Activated T-helper 17 cell treated with anti-CD3 and anti-CD28 coated beads, Interleukin-2, amount 50 U/mL, for 72 hours (primary cell): ENCODE measurements around the gene ZNF280B. TPM values are rescaled to one million over a fixed set of nuclear protein-coding genes. Genes with fewer than 3 reads are reported as not detected.

ENCODE experiments used
- ATAC-seq: fragments of 150-1000 bp; cut with Tn5 transposase; replicated peaks from 2 replicates; pipeline ENCODE4 v1.10.0; 2021; ENCODE audit warnings: mild to moderate bottlenecking, moderate library complexity
- H3K27ac Mint-ChIP-seq: one replicate; pipeline ENCODE4 v1.8.0; 2022; ENCODE audit warnings: mixed read lengths
- H3K27me3 Mint-ChIP-seq: one replicate; pipeline ENCODE4 v1.8.0; 2022; ENCODE audit warnings: mixed read lengths
- H3K36me3 Mint-ChIP-seq: one replicate; pipeline ENCODE4 v1.8.0; 2022; ENCODE audit warnings: low read depth, mild to moderate bottlenecking, mixed read lengths
- H3K4me1 Mint-ChIP-seq: one replicate; pipeline ENCODE4 v1.8.0; 2022; ENCODE audit warnings: mixed read lengths
- H3K4me3 Mint-ChIP-seq: one replicate; pipeline ENCODE4 v1.8.0; 2022; ENCODE audit warnings: mild to moderate bottlenecking, mixed read lengths
- H3K9me3 Mint-ChIP-seq: one replicate; pipeline ENCODE4 v1.8.0; 2022; ENCODE audit warnings: mixed read lengths
- total RNA-seq, 2 donors: library from RNA; stranded (reverse); gene quantifications; one replicate each; pipeline ENCODE4 v1.2.3, GENCODE V29; 2022

The ZNF280B gene, protein sequence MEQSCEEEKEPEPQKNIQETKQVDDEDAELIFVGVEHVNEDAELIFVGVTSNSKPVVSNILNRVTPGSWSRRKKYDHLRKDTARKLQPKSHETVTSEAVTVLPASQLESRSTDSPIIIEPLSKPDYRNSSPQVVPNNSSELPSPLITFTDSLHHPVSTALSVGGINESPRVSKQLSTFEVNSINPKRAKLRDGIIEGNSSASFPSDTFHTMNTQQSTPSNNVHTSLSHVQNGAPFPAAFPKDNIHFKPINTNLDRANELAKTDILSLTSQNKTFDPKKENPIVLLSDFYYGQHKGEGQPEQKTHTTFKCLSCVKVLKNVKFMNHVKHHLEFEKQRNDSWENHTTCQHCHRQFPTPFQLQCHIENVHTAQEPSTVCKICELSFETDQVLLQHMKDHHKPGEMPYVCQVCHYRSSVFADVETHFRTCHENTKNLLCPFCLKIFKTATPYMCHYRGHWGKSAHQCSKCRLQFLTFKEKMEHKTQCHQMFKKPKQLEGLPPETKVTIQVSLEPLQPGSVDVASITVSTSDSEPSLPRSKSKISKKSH
- 1 to 10 TPM; 2.4 to 4.1 TPM for total RNA-seq

GRCh38 chr22:22508274-22509176 is at the start of gene ZNF280B:
ZNF280B (minus strand) TSS chr22:22508742; CDS start chr22:22489398, 19,344 bp downstream.
- Mint-ChIP-seq H3K36me3 (peaks cover 26% of the 10 kb centered on the region), H3K27ac (peak within 1 kb of the TSS; percentile 36)
- ATAC-seq, result peak; percentile 98

DNA sequence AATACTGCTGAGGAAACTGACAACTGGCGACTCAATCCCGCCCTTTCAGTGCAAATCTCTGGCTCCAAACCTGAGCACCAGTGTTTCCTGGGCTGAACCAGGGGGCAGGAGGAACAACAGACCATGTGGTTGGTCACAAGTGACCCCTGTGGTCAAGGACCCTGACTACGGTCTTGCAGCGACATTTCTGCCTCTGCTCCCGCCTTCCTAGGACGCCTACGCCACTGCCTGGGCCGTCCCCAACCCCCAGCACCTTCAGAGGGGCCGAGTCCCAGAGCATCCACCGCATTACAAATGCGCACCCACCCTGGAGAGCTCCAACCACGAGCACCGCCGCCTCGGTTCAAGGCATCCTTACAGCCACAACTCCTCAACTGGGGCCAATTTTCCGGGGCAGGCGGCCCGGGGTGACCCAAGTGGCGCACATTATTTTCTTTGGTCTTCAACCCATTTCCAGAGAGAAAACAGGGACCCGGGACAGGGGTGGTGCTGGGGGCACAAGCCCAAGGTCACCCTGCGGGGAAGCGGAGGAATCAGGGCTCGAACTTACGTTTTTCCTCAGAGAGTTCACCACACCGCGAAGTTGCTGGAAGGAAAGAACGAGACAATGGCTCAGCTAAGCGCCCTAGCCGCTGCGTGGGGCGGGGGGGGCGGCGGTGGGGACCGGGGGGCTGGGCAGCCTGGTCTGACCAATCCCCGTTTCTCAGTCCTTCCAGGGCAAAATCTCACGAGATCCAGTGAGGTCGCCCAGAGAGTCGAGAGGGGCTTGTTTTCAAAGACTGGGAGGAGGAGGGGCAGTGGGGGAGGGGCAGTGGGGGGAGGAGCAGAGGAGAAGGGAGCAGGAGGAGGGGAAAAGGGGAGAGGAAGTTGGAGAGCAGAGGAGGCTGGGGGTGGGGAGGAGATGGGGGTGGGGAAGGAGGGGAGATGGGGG is 48.7 kb upstream of the ZNF280B start:
- ATAC-seq, result no peak
- no peak overlapping the region for H3K4me3 Mint-ChIP-seq
- no peaks in the 10 kb centered on the region for H3K27me3 Mint-ChIP-seq
- no peaks in the 10 kb centered on the region for H3K36me3 Mint-ChIP-seq
- no peaks in the 10 kb centered on the region for H3K9me3 Mint-ChIP-seq
- H3K27ac Mint-ChIP-seq, result no peak overlapping the region
- no peaks in the 10 kb centered on the region for H3K4me1 Mint-ChIP-seq

More at GRCh38 chr22:22508274-22509176, at the start of gene ZNF280B:
- H3K4me1 Mint-ChIP-seq, result no peaks in the 10 kb centered on the region
- H3K9me3 Mint-ChIP-seq, result no peaks in the 10 kb centered on the region
- H3K4me3 Mint-ChIP-seq, result peak within 1 kb of the TSS; percentile 73
- H3K27me3 Mint-ChIP-seq, result peaks cover 6% of the 10 kb centered on the region

DNA sequence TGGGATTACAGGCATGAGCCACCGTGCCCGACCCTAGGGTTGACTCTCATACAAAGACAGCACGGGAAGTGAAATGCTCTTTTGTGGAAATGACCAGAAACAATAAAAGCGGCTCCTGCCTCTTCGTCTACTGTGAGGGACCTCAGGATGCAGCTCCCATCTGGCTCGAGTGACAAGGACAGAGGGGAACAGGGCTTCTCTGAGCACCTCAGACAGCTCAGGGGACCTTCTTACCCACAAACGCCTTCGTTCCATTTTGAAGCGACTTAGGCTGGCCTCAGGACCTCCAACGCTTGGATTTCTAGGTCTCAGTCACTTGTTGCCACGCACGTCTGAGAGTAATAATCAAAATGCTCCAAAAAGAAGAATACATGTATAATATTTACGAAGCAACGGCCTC is 48.0 kb upstream of the ZNF280B start:
- no peak overlapping the region for H3K27ac Mint-ChIP-seq
- no peaks in the 10 kb centered on the region for H3K4me1 Mint-ChIP-seq

DNA sequence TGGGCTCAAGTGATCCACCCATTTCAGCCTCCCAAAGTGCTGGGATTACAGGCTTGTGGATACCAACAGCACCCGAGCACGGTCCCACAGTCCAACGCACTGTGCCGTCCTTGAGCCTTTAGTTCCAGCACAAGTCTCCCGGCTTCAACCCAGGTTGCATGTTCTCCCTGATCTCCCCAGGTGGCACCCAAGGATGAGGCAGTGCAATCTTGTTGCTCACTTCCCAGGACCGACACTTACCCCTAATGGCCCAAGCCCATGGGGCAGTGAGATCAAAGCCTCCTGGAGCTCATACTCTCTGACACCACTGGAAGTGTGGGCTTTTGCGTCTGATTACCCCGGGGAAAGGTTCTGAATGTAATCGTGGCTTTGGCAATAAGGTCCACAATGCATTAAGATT is 47.1 kb upstream of the ZNF280B start:
- H3K27me3 Mint-ChIP-seq, result no peaks in the 10 kb centered on the region
- no peaks in the 10 kb centered on the region for H3K4me1 Mint-ChIP-seq
- H3K36me3 Mint-ChIP-seq, result no peaks in the 10 kb centered on the region
- ATAC-seq, result no peak
- no peak overlapping the region for H3K27ac Mint-ChIP-seq
- H3K9me3 Mint-ChIP-seq, result no peaks in the 10 kb centered on the region
- H3K4me3 Mint-ChIP-seq, result no peak overlapping the region

More for the DNA sequence above, 48.0 kb upstream of the ZNF280B start:
- Mint-ChIP-seq H3K27me3 (no peaks in the 10 kb centered on the region), H3K36me3 (no peaks in the 10 kb centered on the region), H3K9me3 (no peaks in the 10 kb centered on the region), H3K4me3 (no peak overlapping the region)
- ATAC-seq, result no peak

DNA sequence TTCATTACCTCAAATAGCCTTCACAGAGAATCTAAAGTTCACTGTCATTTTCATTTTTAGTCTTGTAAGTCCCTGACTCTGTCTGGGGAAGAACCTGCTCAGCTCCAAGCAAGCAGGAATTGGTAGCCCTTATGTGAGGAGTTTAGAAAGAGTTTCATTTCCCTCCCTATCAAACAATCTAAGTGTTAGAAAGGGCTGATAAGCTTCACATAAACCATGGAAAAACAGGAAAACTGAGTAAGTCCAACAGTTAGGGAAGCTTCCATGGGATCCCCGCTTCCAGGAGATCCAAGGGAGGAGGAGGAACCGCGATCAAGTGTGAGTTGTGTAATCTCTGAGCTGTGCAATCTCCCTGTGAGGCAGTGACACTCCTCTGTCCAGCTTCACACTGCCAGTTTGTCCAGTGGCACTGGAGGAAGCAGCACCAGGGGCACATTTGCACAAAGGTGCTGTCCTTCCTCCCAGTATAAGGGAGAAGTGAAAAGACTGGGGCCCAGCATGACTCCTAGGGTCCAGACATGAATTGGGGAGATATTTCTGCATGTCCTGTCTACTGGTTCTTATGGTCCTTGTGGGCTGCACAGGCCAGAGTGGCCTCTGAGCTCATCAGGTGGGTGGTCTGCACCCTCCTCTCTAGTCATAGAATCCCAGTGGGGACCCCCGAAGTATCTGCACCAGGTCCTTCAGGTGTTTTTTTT is 46.2 kb upstream of the ZNF280B start:
- no peak overlapping the region for H3K4me3 Mint-ChIP-seq
- no peaks in the 10 kb centered on the region for H3K27me3 Mint-ChIP-seq
- H3K9me3 Mint-ChIP-seq, result no peaks in the 10 kb centered on the region
- no peak overlapping the region for H3K27ac Mint-ChIP-seq
- no peaks in the 10 kb centered on the region for H3K4me1 Mint-ChIP-seq
- H3K36me3 Mint-ChIP-seq, result no peaks in the 10 kb centered on the region
- ATAC-seq, result no peak

- Mint-ChIP-seq H3K4me1 (no peaks in the 10 kb centered on the region), H3K27me3 (no peaks in the 10 kb centered on the region), H3K9me3 (no peaks in the 10 kb centered on the region), H3K4me3 (no peak overlapping the region), H3K27ac (no peak overlapping the region), H3K36me3 (no peaks in the 10 kb centered on the region)
- ATAC-seq, result no peak
These were observed 45.4 kb upstream of the ZNF280B start for GRCh38 chr22:22553735-22554586.

DNA sequence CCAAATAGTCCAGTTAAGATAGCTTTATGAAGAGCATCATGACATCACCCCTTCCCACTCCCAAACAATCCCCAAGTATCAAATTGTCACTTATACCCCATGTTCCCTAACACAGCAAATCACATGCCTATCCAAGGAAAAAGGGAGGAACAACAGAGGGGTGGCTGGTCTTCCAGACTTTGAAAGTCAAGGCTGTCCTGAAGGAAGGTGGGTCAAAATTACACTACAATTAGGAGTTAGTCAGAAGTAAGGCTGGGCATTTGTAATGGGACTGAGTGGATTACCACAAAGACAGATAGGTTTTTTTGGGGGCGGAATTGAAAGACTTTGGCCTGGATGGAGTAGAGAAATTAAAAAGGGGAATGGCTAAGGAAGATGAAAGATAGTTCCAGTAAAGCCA is 44.6 kb upstream of the ZNF280B start:
- no peaks in the 10 kb centered on the region for H3K4me1 Mint-ChIP-seq
- H3K36me3 Mint-ChIP-seq, result no peaks in the 10 kb centered on the region
- no peak overlapping the region for H3K4me3 Mint-ChIP-seq
- no peaks in the 10 kb centered on the region for H3K9me3 Mint-ChIP-seq
- ATAC-seq, result no peak
- H3K27me3 Mint-ChIP-seq, result no peaks in the 10 kb centered on the region
- H3K27ac Mint-ChIP-seq, result no peak overlapping the region

DNA sequence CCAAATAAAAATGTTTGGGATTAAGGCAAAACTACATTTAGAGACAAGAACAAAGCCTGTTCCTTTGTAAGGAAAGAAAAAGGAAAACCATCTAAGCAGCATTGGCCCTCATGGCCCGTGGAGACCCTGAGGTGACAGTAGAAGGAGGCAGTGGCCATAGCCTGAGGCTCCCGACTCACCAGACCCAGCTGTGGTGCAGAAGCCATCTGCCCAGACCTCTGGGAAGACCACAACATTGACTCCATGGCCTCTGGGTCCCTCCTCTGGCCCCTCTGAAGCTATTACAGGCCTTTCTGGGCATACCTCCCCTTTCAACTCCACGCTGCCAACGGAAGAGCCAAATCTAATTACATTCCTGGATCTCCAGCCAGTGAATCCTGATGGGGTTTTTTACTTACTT is 44.1 kb upstream of the ZNF280B start:
- H3K4me3 Mint-ChIP-seq, result no peak overlapping the region
- H3K27ac Mint-ChIP-seq, result no peak overlapping the region
- H3K4me1 Mint-ChIP-seq, result no peaks in the 10 kb centered on the region
- no peaks in the 10 kb centered on the region for H3K9me3 Mint-ChIP-seq
- no peak for ATAC-seq
- H3K27me3 Mint-ChIP-seq, result peaks cover 4% of the 10 kb centered on the region
- H3K36me3 Mint-ChIP-seq, result no peaks in the 10 kb centered on the region

GRCh38 chr22:22550789-22551434 is 42.4 kb upstream of the ZNF280B start:
- H3K4me1 Mint-ChIP-seq, result no peaks in the 10 kb centered on the region
- H3K4me3 Mint-ChIP-seq, result no peak overlapping the region
- ATAC-seq, result no peak
- peaks cover 5% of the 10 kb centered on the region for H3K27me3 Mint-ChIP-seq
- no peak overlapping the region for H3K27ac Mint-ChIP-seq
- no peaks in the 10 kb centered on the region for H3K9me3 Mint-ChIP-seq
- no peaks in the 10 kb centered on the region for H3K36me3 Mint-ChIP-seq

- Mint-ChIP-seq H3K36me3 (no peaks in the 10 kb centered on the region), H3K4me3 (no peak overlapping the region), H3K4me1 (no peaks in the 10 kb centered on the region), H3K27ac (no peak overlapping the region), H3K27me3 (peaks cover 5% of the 10 kb centered on the region), H3K9me3 (no peaks in the 10 kb centered on the region)
- ATAC-seq, result no peak
These were observed 40.4 kb upstream of the ZNF280B start for GRCh38 chr22:22548910-22549309.

- Mint-ChIP-seq H3K4me1 (no peaks in the 10 kb centered on the region), H3K9me3 (no peaks in the 10 kb centered on the region), H3K27ac (no peak overlapping the region), H3K4me3 (no peak overlapping the region), H3K36me3 (no peaks in the 10 kb centered on the region), H3K27me3 (peaks cover 5% of the 10 kb centered on the region)
- no peak for ATAC-seq
These were observed 39.8 kb upstream of the ZNF280B start for GRCh38 chr22:22548317-22548716.

DNA sequence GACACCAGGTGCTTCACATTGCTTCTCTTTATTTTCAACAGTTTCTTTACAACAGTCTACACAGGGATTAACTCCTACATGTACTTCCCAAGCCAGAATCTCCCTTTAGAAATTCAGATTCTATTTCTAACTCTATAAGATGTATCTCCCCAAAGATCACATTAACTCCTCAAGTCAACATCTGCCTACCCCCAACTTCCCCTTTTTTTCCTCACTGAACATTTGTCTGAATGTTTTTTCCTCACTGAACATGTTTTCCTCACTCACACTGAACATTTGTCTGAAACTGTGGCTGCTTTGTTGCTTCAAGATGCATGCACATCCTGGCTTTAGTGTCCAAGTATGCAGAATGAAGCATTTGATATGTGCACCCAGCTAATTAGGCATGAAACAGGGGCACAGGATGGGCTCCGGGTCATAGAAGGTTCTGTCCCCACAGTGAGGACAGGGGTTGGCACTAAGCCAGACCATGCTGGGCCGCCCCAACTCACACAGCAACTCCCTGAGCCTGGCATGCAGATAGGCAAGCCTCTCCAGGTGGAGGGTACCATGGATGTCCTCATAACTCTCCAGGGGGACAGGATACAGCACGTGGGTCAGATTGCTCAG is 39.3 kb upstream of the ZNF280B start:
- ATAC-seq, result no peak
- Mint-ChIP-seq H3K27ac (no peak overlapping the region), H3K9me3 (no peaks in the 10 kb centered on the region), H3K36me3 (no peaks in the 10 kb centered on the region), H3K27me3 (peaks cover 5% of the 10 kb centered on the region), H3K4me3 (no peak overlapping the region), H3K4me1 (no peaks in the 10 kb centered on the region)
